SU-DHL-6 (cell line): ENCODE results near the gene RXRG.

ENCODE experiments used
- H2AFZ ChIP-seq: fragments of 200-600 bp; sonication (generic); 2 replicates; pipeline ENCODE4 v1.6.1; 2014; ENCODE audit warnings: low read depth, mild to moderate bottlenecking, moderate library complexity, mixed read lengths, antibody characterized with exemption, low read length; ENCODE audit not compliant: severe bottlenecking
- H3F3A ChIP-seq: fragments of 200-600 bp; shearing (Covaris generic); 2 replicates; pipeline ENCODE4 v1.6.0; 2016; ENCODE audit warnings: antibody characterized with exemption, mild to moderate bottlenecking; ENCODE audit not compliant: insufficient read depth
- H3K27ac ChIP-seq: fragments of 200-600 bp; sonication (generic); 2 replicates; pipeline ENCODE4 v1.5.1; 2016; ENCODE audit warnings: low read depth, mild to moderate bottlenecking, low read length, moderate library complexity, mixed read lengths
- H3K27me3 ChIP-seq: fragments of 200-600 bp; sonication (generic), shearing (Covaris generic); 2 replicates; pipeline ENCODE4 v1.6.0; 2014; ENCODE audit warnings: mild to moderate bottlenecking, low read length
- H3K36me3 ChIP-seq: fragments of 200-600 bp; sonication (generic); 2 replicates; pipeline ENCODE4 v1.6.1; 2014; ENCODE audit warnings: mild to moderate bottlenecking, low read length, mixed read lengths
- H3K4me2 ChIP-seq: fragments of 300-600, 200-600 bp; shearing (Covaris generic), sonication (generic); 2 replicates; pipeline ENCODE4 v1.6.0; 2014; ENCODE audit warnings: low read length, low read depth, mild to moderate bottlenecking; ENCODE audit not compliant: poor library complexity, severe bottlenecking
- H3K4me3 ChIP-seq: fragments of 200-600 bp; sonication (generic); 2 replicates; pipeline ENCODE4 v1.5.1; 2014; ENCODE audit warnings: antibody characterized with exemption, low read length, mild to moderate bottlenecking, mixed read lengths; ENCODE audit not compliant: insufficient read depth, poor library complexity, severe bottlenecking
- H3K79me2 ChIP-seq: fragments of 200-600 bp; sonication (generic); 2 replicates; pipeline ENCODE4 v1.6.1; 2014; ENCODE audit warnings: mild to moderate bottlenecking, low read length, moderate library complexity; ENCODE audit not compliant: insufficient read depth
- H3K9ac ChIP-seq: fragments of 200-600 bp; sonication (generic); 2 replicates; pipeline ENCODE4 v1.7.0; 2014; ENCODE audit warnings: mild to moderate bottlenecking, low read length
- H3K9me2 ChIP-seq: fragments of 200-600 bp; sonication (generic); replicated peaks from 2 replicates; pipeline ENCODE4 v1.6.1; 2014; ENCODE audit warnings: low read length; ENCODE audit not compliant: insufficient read depth
- H3K9me3 ChIP-seq: fragments of 200-600 bp; sonication (generic); 2 replicates; pipeline ENCODE4 v1.6.1; 2014; ENCODE audit warnings: low read length, mixed read lengths; ENCODE audit not compliant: insufficient read depth
- H4K20me1 ChIP-seq: fragments of 200-600 bp; sonication (generic); 2 replicates; pipeline ENCODE4 v1.6.1; 2014; ENCODE audit warnings: low read depth, mild to moderate bottlenecking, antibody characterized with exemption, low read length, moderate library complexity, mixed read lengths
- CTCF ChIP-seq: fragments of 200-600 bp; sonication (generic); IDR thresholded peaks from one replicate; pipeline ENCODE4 v1.5.1; 2017; ENCODE audit warnings: antibody characterized with exemption, mild to moderate bottlenecking, low read length, moderate library complexity; ENCODE audit not compliant: insufficient read depth, poor library complexity, severe bottlenecking
- EZH2phosphoT487 ChIP-seq: fragments of 200-600 bp; sonication (generic), shearing (Covaris generic); conservative IDR thresholded peaks from 2 replicates; pipeline ENCODE4 v1.6.1; 2018; ENCODE audit warnings: mild to moderate bottlenecking, antibody characterized with exemption, low read length, moderate library complexity, mixed read lengths

Gene RXRG

GRCh38 chr1:165452336-165453130 lies 7.6 kb upstream of the RXRG start:
- H3K4me3 ChIP-seq = no peak overlapping the region
- H3K9ac ChIP-seq = no peak overlapping the region
- H3K9me3 ChIP-seq = no peaks in the 10 kb centered on the region
- H4K20me1 ChIP-seq = no peaks in the 10 kb centered on the region
- H3K79me2 ChIP-seq = no peaks in the 10 kb centered on the region
- H3F3A ChIP-seq = no peaks in the 10 kb centered on the region
- no peak overlapping the region for H2AFZ ChIP-seq
- no peak overlapping the region for H3K27ac ChIP-seq
- no peaks in the 10 kb centered on the region for H3K36me3 ChIP-seq
- no peaks in the 10 kb centered on the region for H3K27me3 ChIP-seq
- no peak overlapping the region for H3K4me2 ChIP-seq
- no peak for TF ChIP-seq CTCF
- no peak for TF ChIP-seq EZH2phosphoT487
- no peaks in the 10 kb centered on the region for H3K9me2 ChIP-seq

- Histone ChIP-seq H2AFZ (no peak overlapping the region), H3K27ac (no peak overlapping the region)
These were observed 6.8 kb upstream of the RXRG start for GRCh38 chr1:165451691-165452090.

GRCh38 chr1:165449131-165449530 lies 4.2 kb upstream of the RXRG start:
- H3K4me3 ChIP-seq = no peak overlapping the region
- H3K36me3 ChIP-seq = no peaks in the 10 kb centered on the region
- H3K79me2 ChIP-seq = no peaks in the 10 kb centered on the region
- H3K9ac ChIP-seq = no peak overlapping the region
- no peak overlapping the region for H2AFZ ChIP-seq
- H3K27me3 ChIP-seq = no peaks in the 10 kb centered on the region
- H3K9me3 ChIP-seq = no peaks in the 10 kb centered on the region
- H3K4me2 ChIP-seq = no peak overlapping the region
- no peaks in the 10 kb centered on the region for H3F3A ChIP-seq
- no peaks in the 10 kb centered on the region for H3K9me2 ChIP-seq
- H4K20me1 ChIP-seq = no peaks in the 10 kb centered on the region
- TF ChIP-seq CTCF (no peak), EZH2phosphoT487 (no peak)
- no peak overlapping the region for H3K27ac ChIP-seq

More at GRCh38 chr1:165451691-165452090, 6.8 kb upstream of the RXRG start:
- H4K20me1 ChIP-seq = no peaks in the 10 kb centered on the region
- no peaks in the 10 kb centered on the region for H3K36me3 ChIP-seq
- H3K27me3 ChIP-seq = no peaks in the 10 kb centered on the region
- H3K9me2 ChIP-seq = no peaks in the 10 kb centered on the region
- H3K79me2 ChIP-seq = no peaks in the 10 kb centered on the region
- no peak overlapping the region for H3K4me3 ChIP-seq
- TF ChIP-seq EZH2phosphoT487 (no peak), CTCF (no peak)
- no peak overlapping the region for H3K4me2 ChIP-seq
- no peak overlapping the region for H3K9ac ChIP-seq
- H3K9me3 ChIP-seq = no peaks in the 10 kb centered on the region
- H3F3A ChIP-seq = no peaks in the 10 kb centered on the region
